KMS-11 (cell line): Measurements from ENCODE around the gene EPS8L3.

Experiments
- H2AFZ ChIP-seq: fragments of 200-600 bp; sonication (generic); 2 replicates; pipeline ENCODE4 v1.6.1; 2016; ENCODE audit warnings: antibody characterized with exemption, mixed run types, low read depth
- H3K27ac ChIP-seq: fragments of 200-600 bp; sonication (generic); 2 replicates; pipeline ENCODE4 v1.6.1; 2016; ENCODE audit warnings: mild to moderate bottlenecking, mixed run types
- H3K27me3 ChIP-seq: fragments of 200-600 bp; sonication (generic); 2 replicates; pipeline ENCODE4 v1.6.1; 2017; ENCODE audit warnings: mild to moderate bottlenecking, low read depth, mixed run types, moderate library complexity; ENCODE audit not compliant: insufficient read depth
- H3K36me3 ChIP-seq: fragments of 200-600 bp; sonication (generic); 2 replicates; pipeline ENCODE4 v1.6.1; 2017; ENCODE audit warnings: mild to moderate bottlenecking, mixed run types; ENCODE audit not compliant: insufficient read depth
- H3K4me1 ChIP-seq: fragments of 200-600 bp; sonication (generic); 2 replicates; pipeline ENCODE4 v1.6.1; 2016; ENCODE audit warnings: mild to moderate bottlenecking, low read depth, mixed run types; ENCODE audit not compliant: poor library complexity, severe bottlenecking
- H3K4me2 ChIP-seq: fragments of 200-600 bp; sonication (generic); 2 replicates; pipeline ENCODE4 v1.7.0; 2016; ENCODE audit warnings: mild to moderate bottlenecking, mixed run types
- H3K4me3 ChIP-seq: fragments of 200-600 bp; sonication (generic); IDR thresholded peaks from 2 replicates; pipeline ENCODE4 v1.6.1; 2017; ENCODE audit warnings: low read depth, low read length, mixed read lengths; ENCODE audit not compliant: insufficient read depth
- H3K79me2 ChIP-seq: fragments of 200-600 bp; sonication (generic); 2 replicates; pipeline ENCODE4 v1.6.1; 2016; ENCODE audit warnings: low read depth, mixed run types; ENCODE audit not compliant: insufficient read depth
- H3K9ac ChIP-seq: fragments of 200-600 bp; sonication (generic); 2 replicates; pipeline ENCODE4 v1.6.1; 2016; ENCODE audit warnings: mild to moderate bottlenecking, mixed run types
- H4K20me1 ChIP-seq: fragments of 200-600 bp; sonication (generic); 2 replicates; pipeline ENCODE4 v1.6.1; 2016; ENCODE audit warnings: mild to moderate bottlenecking, mixed run types; ENCODE audit not compliant: insufficient read depth
- TF ChIP-seq, protein P1 (sequence below): fragments of 200-600 bp; sonication (generic); conservative IDR thresholded peaks from 2 replicates; pipeline ENCODE4 v1.6.1; 2017; ENCODE audit warnings: low read depth, mild to moderate bottlenecking, antibody characterized with exemption, low read length, moderate library complexity, mixed read lengths

Gene EPS8L3

DNA sequence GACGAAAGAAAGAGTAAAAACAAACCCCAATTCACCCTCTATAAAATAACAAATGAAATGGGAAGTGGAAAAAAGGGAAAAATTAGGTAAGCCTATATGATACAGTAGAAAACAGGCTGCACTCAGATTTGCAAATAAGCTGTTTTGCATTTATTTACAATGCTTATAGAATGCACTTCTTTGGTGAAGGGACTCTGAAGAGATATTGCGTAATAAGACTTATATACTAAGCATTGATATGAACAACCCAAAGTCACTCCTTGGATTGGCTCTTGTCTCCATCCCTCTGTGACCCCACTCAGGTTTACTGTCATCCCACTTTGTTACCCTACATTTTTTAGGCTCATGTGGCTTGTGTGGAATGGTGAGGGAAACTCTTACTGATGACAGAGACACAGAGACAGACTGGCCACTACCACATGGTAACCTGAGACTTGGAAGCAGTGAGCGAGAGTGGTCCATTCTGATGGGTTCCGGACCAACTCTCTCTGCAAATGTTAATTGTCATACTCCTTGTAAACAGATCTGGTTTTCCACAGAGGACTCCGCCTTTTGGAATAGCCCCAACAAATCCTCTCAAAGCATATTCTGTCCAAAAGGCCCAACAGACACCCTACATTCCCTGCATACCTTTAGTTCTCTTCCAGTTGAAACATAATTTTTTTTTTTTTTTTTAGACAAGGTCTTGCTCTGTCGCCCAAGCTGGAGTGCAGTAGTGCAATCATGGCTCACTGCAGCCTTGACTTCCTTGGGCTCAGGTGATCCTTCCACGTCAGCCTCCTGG lies 40.6 kb downstream of the EPS8L3 start:
- Histone ChIP-seq H2AFZ (no peak overlapping the region), H3K4me3 (no peak overlapping the region), H3K9ac (no peak overlapping the region), H3K4me1 (peaks cover 16% of the 10 kb centered on the region), H3K36me3 (no peaks in the 10 kb centered on the region), H4K20me1 (no peaks in the 10 kb centered on the region), H3K27me3 (no peaks in the 10 kb centered on the region), H3K4me2 (no peak overlapping the region), H3K79me2 (no peaks in the 10 kb centered on the region), H3K27ac (no peak overlapping the region)
- TF ChIP-seq, protein P1, sequence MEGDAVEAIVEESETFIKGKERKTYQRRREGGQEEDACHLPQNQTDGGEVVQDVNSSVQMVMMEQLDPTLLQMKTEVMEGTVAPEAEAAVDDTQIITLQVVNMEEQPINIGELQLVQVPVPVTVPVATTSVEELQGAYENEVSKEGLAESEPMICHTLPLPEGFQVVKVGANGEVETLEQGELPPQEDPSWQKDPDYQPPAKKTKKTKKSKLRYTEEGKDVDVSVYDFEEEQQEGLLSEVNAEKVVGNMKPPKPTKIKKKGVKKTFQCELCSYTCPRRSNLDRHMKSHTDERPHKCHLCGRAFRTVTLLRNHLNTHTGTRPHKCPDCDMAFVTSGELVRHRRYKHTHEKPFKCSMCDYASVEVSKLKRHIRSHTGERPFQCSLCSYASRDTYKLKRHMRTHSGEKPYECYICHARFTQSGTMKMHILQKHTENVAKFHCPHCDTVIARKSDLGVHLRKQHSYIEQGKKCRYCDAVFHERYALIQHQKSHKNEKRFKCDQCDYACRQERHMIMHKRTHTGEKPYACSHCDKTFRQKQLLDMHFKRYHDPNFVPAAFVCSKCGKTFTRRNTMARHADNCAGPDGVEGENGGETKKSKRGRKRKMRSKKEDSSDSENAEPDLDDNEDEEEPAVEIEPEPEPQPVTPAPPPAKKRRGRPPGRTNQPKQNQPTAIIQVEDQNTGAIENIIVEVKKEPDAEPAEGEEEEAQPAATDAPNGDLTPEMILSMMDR: no peak

DNA sequence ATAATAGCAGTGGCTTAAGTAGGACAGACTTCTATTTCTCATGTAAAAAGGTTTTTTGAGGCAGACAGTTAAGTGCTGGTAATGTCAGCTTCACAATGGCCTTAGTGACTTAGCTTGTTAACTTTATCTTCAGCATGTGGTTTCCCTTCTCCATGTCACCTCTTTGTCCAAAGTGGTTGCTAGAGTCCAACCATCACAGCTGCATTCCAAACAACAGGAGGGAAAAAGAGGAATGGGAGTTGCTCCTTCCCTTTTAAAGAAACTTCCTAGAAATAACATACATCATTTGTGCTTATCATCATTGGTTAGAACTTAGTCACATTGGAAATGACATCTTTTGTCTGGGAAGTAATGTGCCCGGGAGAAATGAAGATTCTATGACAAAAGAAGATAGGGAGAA lies 41.8 kb downstream of the EPS8L3 start:
- H3K79me2 ChIP-seq: no peaks in the 10 kb centered on the region
- H3K27ac ChIP-seq: no peak overlapping the region
- H3K4me1 ChIP-seq: peaks cover 16% of the 10 kb centered on the region
- H3K9ac ChIP-seq: no peak overlapping the region
- H3K4me2 ChIP-seq: no peak overlapping the region
- H3K36me3 ChIP-seq: no peaks in the 10 kb centered on the region
- H3K27me3 ChIP-seq: no peaks in the 10 kb centered on the region
- no peak overlapping the region for H3K4me3 ChIP-seq
- H2AFZ ChIP-seq: no peak overlapping the region
- TF ChIP-seq, protein P1: no peak
- H4K20me1 ChIP-seq: no peaks in the 10 kb centered on the region

DNA sequence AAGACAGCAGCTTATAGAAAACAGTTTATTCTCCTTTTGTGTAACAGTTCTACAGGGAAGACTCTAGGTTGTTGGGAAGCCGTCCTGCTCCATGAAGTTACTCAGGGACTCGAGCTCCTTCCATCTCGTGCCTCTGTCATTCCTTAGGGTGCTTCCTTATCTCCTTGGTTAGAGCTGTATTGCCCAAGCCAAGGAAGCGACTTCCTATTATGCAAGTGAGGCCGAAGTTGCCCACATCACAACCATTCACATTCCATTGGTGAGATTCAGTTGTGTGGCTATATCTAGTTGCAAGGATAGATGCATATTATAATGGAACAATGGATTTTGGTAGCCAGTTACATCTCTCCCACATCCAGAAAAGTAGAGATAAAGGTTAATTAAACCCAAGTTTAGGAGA lies 42.7 kb downstream of the EPS8L3 start:
- H3K27ac ChIP-seq: no peak overlapping the region
- peaks cover 16% of the 10 kb centered on the region for H3K4me1 ChIP-seq
- no peaks in the 10 kb centered on the region for H4K20me1 ChIP-seq
- no peaks in the 10 kb centered on the region for H3K36me3 ChIP-seq
- TF ChIP-seq, protein P1: no peak
- H3K9ac ChIP-seq: no peak overlapping the region
- H3K79me2 ChIP-seq: no peaks in the 10 kb centered on the region
- H2AFZ ChIP-seq: no peak overlapping the region
- H3K4me2 ChIP-seq: no peak overlapping the region
- no peaks in the 10 kb centered on the region for H3K27me3 ChIP-seq
- H3K4me3 ChIP-seq: no peak overlapping the region

DNA sequence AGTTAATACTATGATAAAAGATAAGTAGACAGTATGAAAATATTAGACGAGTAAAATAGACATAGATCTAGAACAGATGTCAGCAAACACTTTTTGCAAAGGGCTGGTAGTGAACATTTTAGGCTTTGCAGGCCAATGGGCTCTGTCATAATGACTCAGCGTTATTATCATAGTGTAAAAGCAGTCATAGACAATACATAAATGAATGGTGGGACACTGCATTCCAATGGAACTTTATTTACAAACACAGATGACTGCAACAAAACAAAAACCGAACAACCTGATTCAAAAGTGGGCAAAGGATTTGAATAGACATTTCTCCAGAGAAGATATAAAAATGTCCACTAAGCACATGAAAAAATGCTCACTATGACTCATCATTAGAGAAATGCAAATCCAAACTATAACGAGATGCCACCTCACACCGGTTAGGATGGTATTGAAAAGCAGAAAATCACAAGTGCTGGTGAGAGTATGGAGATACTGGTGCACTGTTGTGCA lies 44.3 kb downstream of the EPS8L3 start:
- Histone ChIP-seq H3K4me2 (no peak overlapping the region; the same call in 1 of the 2 replicates), H2AFZ (peak overlapping the region; percentile 23; the same call in 1 of the 2 replicates), H3K27me3 (no peaks in the 10 kb centered on the region), H4K20me1 (no peaks in the 10 kb centered on the region), H3K4me1 (peaks cover 16% of the 10 kb centered on the region), H3K36me3 (no peaks in the 10 kb centered on the region), H3K9ac (no peak overlapping the region), H3K27ac (peak overlapping the region; percentile 18; the same call in 1 of the 2 replicates), H3K4me3 (no peak overlapping the region), H3K79me2 (no peaks in the 10 kb centered on the region)
- TF ChIP-seq, protein P1: no peak
